ENCODE data around the gene POU2F1.

- TF ChIP-seq CTCF (conservative IDR thresholded peaks at IDR 0.05; ENCODE audit: low read depth in 2 of 2): no peak
- no peak for TF ChIP-seq CREB1 (CRISPR knock-in tag; IDR thresholded peaks at IDR 0.05; ENCODE audit: low read depth)
- TF ChIP-seq STAT1 (IDR thresholded peaks at IDR 0.05; ENCODE audit: unreplicated experiment): no peak
- no peak for TF ChIP-seq EZH2 (IDR thresholded peaks at IDR 0.05; ENCODE audit: low read depth, unreplicated experiment)
- TF ChIP-seq REST (IDR thresholded peaks at IDR 0.05; ENCODE audit: unreplicated experiment): no peak
- no peak for TF ChIP-seq POLR2AphosphoS5 (IDR thresholded peaks at IDR 0.05; ENCODE audit: low read depth)
- no peak for TF ChIP-seq JUNB (IDR thresholded peaks at IDR 0.05; ENCODE audit: unreplicated experiment)
Observed at GRCh38 chr1:167186771-167187170, 33.9 kb upstream of the POU2F1 start.
